CD1c-positive myeloid dendritic cell (primary cell): Measurements from ENCODE around the gene CIROP.
"Not testable (repeated sequence)": the region's sequence is repeated elsewhere in the genome, so short reads cannot be mapped to it uniquely, and the experiment has no call there.

Source experiments
- DNase-seq: peaks from one replicate; pipeline ENCODE4 v3.0.0-alpha.2; 2016; ENCODE audit errors: extremely low spot score

Gene CIROP

GRCh38 chr14:23113431-23114119, 8.8 kb upstream of the CIROP start:
- peak; percentile 14 for DNase-seq

GRCh38 chr14:23112359-23113178, 7.8 kb upstream of the CIROP start:
- peak; percentile 26 for DNase-seq

GRCh38 chr14:23110579-23111365, 6.0 kb upstream of the CIROP start:
- no peak for DNase-seq

GRCh38 chr14:23109769-23110168, 5.0 kb upstream of the CIROP start:
- DNase-seq = no peak

- DNase-seq = not testable (repeated sequence)
These were observed 3.4 kb upstream of the CIROP start for GRCh38 chr14:23108169-23108568.

- not testable (repeated sequence) for DNase-seq
These were observed 2.8 kb upstream of the CIROP start for GRCh38 chr14:23107620-23108019.

GRCh38 chr14:23106747-23107045, 1.9 kb upstream of the CIROP start:
- DNase-seq = no peak

GRCh38 chr14:23105348-23105824, 597 bp upstream of the CIROP start:
- DNase-seq = peak; percentile 20

GRCh38 chr14:23104070-23104590, 659 bp downstream of the CIROP start:
- no peak for DNase-seq

- DNase-seq = no peak
These were observed 1.2 kb downstream of the CIROP start for GRCh38 chr14:23103581-23103980.

GRCh38 chr14:23102801-23103200, 2.0 kb downstream of the CIROP start:
- DNase-seq = no peak

- DNase-seq = no peak
These were observed 2.7 kb downstream of the CIROP start for GRCh38 chr14:23101986-23102625.

- no peak for DNase-seq
These were observed 3.4 kb downstream of the CIROP start for GRCh38 chr14:23101213-23101970.

GRCh38 chr14:23099212-23099861, 5.5 kb downstream of the CIROP start:
- no peak for DNase-seq

- DNase-seq = no peak
These were observed 7.0 kb downstream of the CIROP start for GRCh38 chr14:23097786-23098185.

- peak; percentile 100 for DNase-seq
These were observed 9.3 kb downstream of the CIROP start, which contains the start of gene C14orf119 for GRCh38 chr14:23095196-23096108. Gene C14orf119, plus strand, starts transcription at chr14:23095505. Its CDS starts 2,154 bp downstream, at chr14:23097659.

- DNase-seq = peak; percentile 82
These were observed 10.1 kb downstream of the CIROP start, which contains the start of gene ACIN1 for GRCh38 chr14:23094666-23095195. Gene ACIN1, minus strand, starts transcription at chr14:23095136. Its CDS starts 24 bp downstream, at chr14:23095112.

- no peak for DNase-seq
These were observed 10.7 kb downstream of the CIROP start for GRCh38 chr14:23093991-23094665.
